Measurements from ENCODE around the gene FOXP1. TPM values are rescaled to one million over a fixed set of nuclear protein-coding genes. Genes with fewer than 3 reads are reported as not detected.
A peak's percentile ranks its signal among the peaks of the same experiment; 100 is the strongest.

Gene FOXP1
- total and polyA plus RNA-seq, 2 of the 13 experiments (the other 11 are each of a cell fraction or from before 2014, with no cell fraction given), result 40.4 to 59.0 TPM

- TF ChIP-seq, protein P1, sequence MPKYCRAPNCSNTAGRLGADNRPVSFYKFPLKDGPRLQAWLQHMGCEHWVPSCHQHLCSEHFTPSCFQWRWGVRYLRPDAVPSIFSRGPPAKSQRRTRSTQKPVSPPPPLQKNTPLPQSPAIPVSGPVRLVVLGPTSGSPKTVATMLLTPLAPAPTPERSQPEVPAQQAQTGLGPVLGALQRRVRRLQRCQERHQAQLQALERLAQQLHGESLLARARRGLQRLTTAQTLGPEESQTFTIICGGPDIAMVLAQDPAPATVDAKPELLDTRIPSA (CRISPR knock-in tag; IDR thresholded peaks at IDR 0.05; ENCODE audit: borderline replicate concordance), result no peak
- TF ChIP-seq TBX2 (CRISPR knock-in tag; IDR thresholded peaks at IDR 0.05; ENCODE audit: borderline replicate concordance) (peak; percentile 78), NCOA1 (CRISPR knock-in tag; IDR thresholded peaks at IDR 0.05) (no peak), GRHL1 (CRISPR knock-in tag; conservative IDR thresholded peaks at IDR 0.05) (no peak)
Observed at GRCh38 chr3:71584394-71585011, 975 bp upstream of the FOXP1 start (continued).

DNA sequence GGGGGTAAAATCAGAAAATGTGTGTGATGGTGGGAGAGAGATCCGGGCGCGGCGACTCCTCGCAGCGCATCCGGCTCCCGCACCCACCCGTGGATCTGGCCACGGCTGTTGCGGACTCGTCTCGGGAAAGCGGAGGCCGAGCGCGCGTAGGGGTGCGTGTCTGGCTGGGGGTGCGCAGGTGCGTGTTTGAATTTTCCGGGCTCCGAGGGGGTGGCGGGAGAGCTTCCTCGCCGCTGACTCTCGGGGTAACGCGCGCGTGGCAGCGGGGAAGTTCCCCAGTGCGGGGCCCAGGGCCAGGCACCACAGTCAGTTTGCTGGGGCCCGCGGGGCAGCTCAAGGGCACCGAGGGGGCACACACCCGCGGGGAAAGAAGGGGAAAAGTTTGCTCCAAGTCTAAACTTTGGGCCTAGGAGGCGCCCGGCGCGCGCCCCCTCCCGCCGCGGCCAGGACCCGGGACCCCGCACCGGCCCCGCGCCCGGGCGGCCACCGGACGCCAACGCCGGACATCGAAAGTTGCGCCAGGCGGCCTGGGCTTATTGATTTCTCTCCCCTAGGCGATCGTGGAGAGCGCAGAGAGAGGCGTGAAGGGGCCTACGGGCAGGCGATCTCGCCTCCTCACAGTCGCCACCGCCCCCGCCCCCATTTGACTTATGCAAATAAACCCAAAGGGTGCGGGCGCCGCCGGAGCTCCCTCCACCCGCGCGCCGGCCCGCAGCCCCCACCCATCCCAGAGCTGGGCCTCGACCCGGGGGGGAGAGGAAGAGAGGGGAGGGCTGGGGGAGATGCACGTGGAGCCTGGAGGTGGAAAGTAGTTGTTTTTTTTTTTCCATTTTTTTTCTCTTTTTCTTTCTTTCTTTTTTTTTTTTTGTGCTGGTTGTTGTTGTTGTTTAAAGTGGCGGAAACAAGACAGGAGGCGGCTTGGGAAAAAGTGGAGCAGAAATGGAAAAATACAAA is 639 bp downstream of the FOXP1 start:
- peak overlapping the region; percentile 97 for H3K27ac ChIP-seq (ENCODE audit: extremely low read length, insufficient read depth, low read length)
- WGBS (ENCODE audit: low lambda C conversion rate), result 0% methylated on average over 12 of the region's 84 CpGs
- peaks cover 44% of the 10 kb centered on the region for H3K79me2 ChIP-seq (ENCODE audit: insufficient read depth, low read length)
- TF ChIP-seq, protein P2, sequence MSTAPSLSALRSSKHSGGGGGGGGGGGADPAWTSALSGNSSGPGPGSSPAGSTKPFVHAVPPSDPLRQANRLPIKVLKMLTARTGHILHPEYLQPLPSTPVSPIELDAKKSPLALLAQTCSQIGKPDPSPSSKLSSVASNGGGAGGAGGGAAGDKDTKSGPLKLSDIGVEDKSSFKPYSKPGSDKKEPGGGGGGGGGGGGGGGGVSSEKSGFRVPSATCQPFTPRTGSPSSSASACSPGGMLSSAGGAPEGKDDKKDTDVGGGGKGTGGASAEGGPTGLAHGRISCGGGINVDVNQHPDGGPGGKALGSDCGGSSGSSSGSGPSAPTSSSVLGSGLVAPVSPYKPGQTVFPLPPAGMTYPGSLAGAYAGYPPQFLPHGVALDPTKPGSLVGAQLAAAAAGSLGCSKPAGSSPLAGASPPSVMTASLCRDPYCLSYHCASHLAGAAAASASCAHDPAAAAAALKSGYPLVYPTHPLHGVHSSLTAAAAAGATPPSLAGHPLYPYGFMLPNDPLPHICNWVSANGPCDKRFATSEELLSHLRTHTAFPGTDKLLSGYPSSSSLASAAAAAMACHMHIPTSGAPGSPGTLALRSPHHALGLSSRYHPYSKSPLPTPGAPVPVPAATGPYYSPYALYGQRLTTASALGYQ (CRISPR knock-in tag; IDR thresholded peaks at IDR 0.05), result peak; percentile 22; the same call in 1 of the 2 replicates
- no peak for TF ChIP-seq DMAP1 (CRISPR knock-in tag; IDR thresholded peaks at IDR 0.05)
- peak; percentile 67; the same call in 1 of the 2 replicates for TF ChIP-seq ZC3H4 (CRISPR knock-in tag; IDR thresholded peaks at IDR 0.05; ENCODE audit: borderline replicate concordance)
- no peak for TF ChIP-seq ZFP1 (CRISPR knock-in tag; IDR thresholded peaks at IDR 0.05)
- TF ChIP-seq, protein P3, sequence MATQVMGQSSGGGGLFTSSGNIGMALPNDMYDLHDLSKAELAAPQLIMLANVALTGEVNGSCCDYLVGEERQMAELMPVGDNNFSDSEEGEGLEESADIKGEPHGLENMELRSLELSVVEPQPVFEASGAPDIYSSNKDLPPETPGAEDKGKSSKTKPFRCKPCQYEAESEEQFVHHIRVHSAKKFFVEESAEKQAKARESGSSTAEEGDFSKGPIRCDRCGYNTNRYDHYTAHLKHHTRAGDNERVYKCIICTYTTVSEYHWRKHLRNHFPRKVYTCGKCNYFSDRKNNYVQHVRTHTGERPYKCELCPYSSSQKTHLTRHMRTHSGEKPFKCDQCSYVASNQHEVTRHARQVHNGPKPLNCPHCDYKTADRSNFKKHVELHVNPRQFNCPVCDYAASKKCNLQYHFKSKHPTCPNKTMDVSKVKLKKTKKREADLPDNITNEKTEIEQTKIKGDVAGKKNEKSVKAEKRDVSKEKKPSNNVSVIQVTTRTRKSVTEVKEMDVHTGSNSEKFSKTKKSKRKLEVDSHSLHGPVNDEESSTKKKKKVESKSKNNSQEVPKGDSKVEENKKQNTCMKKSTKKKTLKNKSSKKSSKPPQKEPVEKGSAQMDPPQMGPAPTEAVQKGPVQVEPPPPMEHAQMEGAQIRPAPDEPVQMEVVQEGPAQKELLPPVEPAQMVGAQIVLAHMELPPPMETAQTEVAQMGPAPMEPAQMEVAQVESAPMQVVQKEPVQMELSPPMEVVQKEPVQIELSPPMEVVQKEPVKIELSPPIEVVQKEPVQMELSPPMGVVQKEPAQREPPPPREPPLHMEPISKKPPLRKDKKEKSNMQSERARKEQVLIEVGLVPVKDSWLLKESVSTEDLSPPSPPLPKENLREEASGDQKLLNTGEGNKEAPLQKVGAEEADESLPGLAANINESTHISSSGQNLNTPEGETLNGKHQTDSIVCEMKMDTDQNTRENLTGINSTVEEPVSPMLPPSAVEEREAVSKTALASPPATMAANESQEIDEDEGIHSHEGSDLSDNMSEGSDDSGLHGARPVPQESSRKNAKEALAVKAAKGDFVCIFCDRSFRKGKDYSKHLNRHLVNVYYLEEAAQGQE (IDR thresholded peaks at IDR 0.05; ENCODE audit: borderline replicate concordance in 1 of 2, low read depth in 1 of 2, low read length in 2 of 2), result peak in 1 of 2 experiments; percentile 18; a peak in 1 of 4 replicates
- no peak for TF ChIP-seq CAMTA2 (CRISPR knock-in tag; IDR thresholded peaks at IDR 0.05; ENCODE audit: borderline replicate concordance)
- TF ChIP-seq ZNF230 (CRISPR knock-in tag; IDR thresholded peaks at IDR 0.05), result no peak

More for the DNA sequence above, 639 bp downstream of the FOXP1 start:
- Histone ChIP-seq H3K4me1 (ENCODE audit: insufficient read depth, low read length) (peaks cover 49% of the 10 kb centered on the region), H4K20me1 (ENCODE audit: insufficient read depth, low read length) (no peaks in the 10 kb centered on the region; the same call in 1 of the 2 replicates), H3K4me3 (replicated peaks in 1 of 3; ENCODE audit: insufficient read depth in 1 of 3, low read depth in 2 of 3, low read length in 3 of 3) (peak overlapping the region; percentile 91 to 97 (median 95)), H2AFZ (ENCODE audit: low read length) (no peak overlapping the region), H3K36me3 (replicated peaks in 1 of 2; ENCODE audit: control insufficient read depth in 1 of 2, insufficient read depth in 2 of 2, low read length in 2 of 2) (no peaks in the 10 kb centered on the region), H3K9me3 (ENCODE audit: low read length) (no peaks in the 10 kb centered on the region), H3K27me3 (ENCODE audit: control insufficient read depth in 1 of 2, insufficient read depth in 2 of 2, low read length in 2 of 2) (no peaks in the 10 kb centered on the region), H3K4me2 (ENCODE audit: low read depth, low read length) (peak overlapping the region; percentile 82), H3K9ac (ENCODE audit: insufficient read depth, low read depth, low read length) (peak overlapping the region; percentile 96)
- DNase-seq (ENCODE audit: low spot score) (peak; percentile 75), ATAC-seq (peak; percentile 57), FAIRE-seq (no peak)
- intact Hi-C loops (cut with micrococcal nuclease; ENCODE audit: unreplicated experiment), result loop anchor here (5.0 to 10.0 kb wide), 5 partner anchors 128 to 516 kb away; no protein-coding TSS in a partner anchor
- POLR2A ChIA-PET, result interaction anchor here (0.5 to 2.7 kb wide), 24 partner anchors 23 to 1032 kb away, joined by 3 to 17 read pairs (median 4); no protein-coding TSS in a partner anchor
- TSS peak; percentile 30 for BruUV-seq (replicated peaks)
- in situ Hi-C loops (cut with HindIII; ENCODE audit: extremely low pct_ligation_motif_present, low pct_unique_long_range_greater_than_20kb), result loop anchor here (5.0 to 10.0 kb wide), 2 partner anchors 276 to 528 kb away; no protein-coding TSS in a partner anchor
- CTCF ChIA-PET (ENCODE audit: low intra/inter-chr PET ratio, low total read pairs), result no interaction called here
